SKM-1 treated with dmso at 0.1 percent for 144 hours (cell line): ENCODE results near the gene IMPACT.

ENCODE experiments used
- DNase-seq: peaks from one replicate; lab custom pipeline; 2025; ENCODE audit not compliant: unreplicated experiment; lab: John Stamatoyannopoulos, UW

Gene IMPACT, protein sequence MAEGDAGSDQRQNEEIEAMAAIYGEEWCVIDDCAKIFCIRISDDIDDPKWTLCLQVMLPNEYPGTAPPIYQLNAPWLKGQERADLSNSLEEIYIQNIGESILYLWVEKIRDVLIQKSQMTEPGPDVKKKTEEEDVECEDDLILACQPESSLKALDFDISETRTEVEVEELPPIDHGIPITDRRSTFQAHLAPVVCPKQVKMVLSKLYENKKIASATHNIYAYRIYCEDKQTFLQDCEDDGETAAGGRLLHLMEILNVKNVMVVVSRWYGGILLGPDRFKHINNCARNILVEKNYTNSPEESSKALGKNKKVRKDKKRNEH

DNA sequence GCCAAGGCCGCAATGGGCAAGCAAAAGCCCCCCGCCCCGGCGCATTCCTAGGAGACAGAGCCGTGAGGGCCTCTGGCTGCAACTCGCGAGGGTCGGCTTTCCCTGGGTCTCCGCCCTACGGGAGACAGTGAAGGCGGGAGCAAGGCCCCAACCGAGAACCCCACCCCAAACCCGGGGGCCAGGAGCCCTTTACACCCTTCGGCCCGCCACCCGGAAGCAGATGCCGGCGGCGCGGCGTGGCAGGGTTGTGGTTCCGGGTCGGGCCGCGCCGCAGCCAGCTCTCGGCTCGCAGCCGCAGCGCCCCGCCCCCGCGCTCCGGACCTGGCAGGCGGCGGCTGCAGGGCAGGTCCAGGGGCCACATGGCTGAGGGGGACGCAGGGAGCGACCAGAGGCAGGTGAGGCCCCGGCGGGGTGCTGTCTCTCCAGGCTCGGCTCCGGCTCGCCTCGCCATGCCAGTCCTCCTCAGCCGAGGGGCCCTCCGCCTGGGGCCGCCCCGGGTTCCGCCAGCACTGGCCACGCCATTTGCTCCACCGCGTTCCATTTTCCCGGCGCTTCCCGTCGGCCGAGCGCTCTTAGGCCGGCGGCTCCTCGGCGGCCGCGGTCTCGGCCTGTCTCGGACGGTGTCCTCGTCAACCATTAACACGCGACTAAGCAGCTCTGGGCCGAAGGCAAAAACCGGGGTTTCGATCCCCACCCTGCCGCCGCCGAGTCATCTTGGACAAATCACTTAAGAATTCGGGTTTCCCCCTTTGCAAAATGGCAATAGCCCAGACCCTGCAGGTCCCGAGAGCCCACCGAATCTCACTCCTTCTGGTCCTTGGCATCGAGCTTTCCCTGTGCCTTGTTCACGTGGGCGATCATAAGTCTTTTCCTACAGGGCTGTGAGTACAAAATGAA lies at the start of gene IMPACT:
TSS of gene IMPACT (plus strand) at position 273 of the 897 bp plus-strand sequence. CDS start at position 360, 87 bp downstream.
- DNase-seq = peak; percentile 77

DNA sequence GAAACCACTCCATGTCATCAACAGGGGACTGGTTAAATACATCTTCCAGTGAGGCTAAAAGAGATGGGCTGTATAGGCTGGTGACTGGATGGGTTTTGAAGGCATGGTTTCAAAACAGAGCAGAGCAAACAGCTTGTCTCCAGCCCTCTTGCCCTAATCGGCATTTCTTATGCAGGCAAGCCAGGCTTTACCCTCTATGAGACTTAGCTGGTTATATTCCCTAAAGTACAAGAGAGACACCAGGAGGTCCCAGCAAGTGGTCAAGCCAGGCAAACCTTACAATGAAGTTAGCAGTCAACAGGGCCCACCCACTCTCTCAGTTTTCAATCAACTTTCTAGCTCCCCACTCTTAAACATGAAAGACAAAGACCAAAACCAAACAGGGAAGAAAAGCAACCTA lies 47.9 kb upstream of the IMPACT start:
- DNase-seq = no peak

GRCh38 chr18:24380163-24380747 lies 46.2 kb upstream of the IMPACT start:
- no peak for DNase-seq

DNA sequence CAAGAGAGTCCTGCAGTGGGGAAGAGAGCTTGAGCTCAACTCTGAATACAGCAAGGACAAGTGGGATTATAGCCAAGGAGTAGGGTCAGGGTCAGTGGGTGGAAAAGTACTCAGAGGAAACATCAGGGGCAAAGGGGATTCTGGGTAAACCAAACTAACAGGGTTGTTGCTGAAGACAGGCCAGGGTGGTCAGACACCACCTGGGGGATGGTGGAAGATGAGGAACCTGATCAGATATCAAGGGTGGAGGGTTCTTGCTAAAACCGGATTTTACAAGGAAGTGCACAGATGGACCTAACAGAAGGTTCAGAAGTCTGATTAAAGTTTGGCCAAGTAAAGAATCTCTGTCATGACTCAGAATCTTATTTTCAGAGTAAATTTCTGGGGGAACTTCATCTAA lies 45.3 kb upstream of the IMPACT start:
- DNase-seq = no peak

GRCh38 chr18:24386681-24387080 lies 39.8 kb upstream of the IMPACT start:
- peak; percentile 41 for DNase-seq

DNA sequence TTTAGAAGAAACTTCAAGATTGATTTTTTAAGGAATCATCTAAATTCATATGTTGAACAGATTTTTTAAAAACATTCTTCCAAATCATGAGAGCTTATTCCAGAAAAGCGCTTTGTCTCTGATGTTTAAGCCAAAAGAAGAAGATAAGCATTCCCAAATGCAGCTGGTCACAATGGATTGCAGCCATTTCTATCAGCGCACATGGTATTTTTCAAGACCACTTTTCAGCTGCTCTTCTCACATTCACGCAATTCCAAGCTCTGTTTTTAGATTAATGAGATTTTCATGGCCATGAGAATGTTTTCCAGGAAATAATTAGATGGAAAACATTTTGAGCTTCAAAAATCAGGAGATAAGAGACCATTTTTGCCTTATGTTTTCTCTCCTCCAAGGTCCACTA lies 37.5 kb upstream of the IMPACT start:
- DNase-seq = no peak

GRCh38 chr18:24395049-24395795 lies 31.2 kb upstream of the IMPACT start:
- DNase-seq = no peak

DNA sequence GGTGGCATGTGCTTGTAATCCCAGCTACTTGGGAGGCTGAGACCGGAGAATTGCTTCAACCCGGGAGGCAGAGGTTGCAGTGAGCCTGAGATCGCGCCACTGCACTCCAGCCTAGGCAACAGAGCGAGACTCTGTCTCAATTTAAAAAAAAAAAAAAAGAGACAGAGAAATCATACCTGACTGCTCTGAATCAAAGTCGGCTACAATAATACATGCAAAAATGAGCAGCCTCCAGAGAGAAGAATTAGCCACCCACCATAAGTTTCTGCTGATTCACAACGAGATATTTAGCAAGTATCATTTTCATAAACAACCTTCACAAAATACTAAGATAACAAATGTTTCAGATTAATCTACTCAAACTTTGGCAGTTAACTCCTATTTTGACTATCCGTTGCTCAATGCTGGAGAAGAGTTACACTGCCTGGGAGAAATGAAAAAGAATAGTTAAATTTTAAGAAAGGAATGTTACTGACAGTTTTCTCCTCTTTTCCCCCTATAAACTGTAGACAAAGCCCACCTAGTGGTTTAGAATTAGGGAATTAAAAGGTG lies 30.3 kb upstream of the IMPACT start:
- no peak for DNase-seq

DNA sequence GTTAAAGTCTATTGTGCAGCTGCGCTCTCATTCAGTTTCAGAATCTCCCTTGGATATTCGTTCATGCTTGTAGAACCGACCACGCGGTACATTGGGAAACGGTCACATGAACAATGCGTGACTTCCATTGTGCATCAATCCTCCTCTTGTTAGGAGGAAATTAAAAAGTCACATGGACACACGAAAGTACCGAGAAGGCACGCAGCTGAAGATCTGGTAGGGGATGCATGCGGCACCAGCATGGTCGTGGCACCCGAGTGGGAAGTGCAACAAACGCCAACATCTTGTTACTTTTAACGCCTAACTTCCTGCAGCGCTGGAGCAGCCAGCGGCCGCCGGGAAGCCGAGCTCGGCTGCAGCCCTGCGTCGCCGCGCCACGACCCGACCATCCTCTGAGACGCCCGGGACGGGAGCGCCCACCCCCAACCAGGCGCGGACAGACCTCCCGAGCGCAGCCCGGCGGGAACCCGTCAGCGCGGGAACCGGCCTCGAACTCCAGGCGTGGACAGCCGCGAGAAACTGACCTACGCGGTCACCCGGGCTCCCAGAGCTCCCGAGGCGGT lies 29.3 kb upstream of the IMPACT start:
- DNase-seq = peak; percentile 54

- DNase-seq = peak; percentile 91
These were observed 28.6 kb upstream of the IMPACT start, which contains the start of gene OSBPL1A for GRCh38 chr18:24397694-24398368. Gene OSBPL1A, minus strand, starts transcription at chr18:24397824. Its CDS starts 20,291 bp downstream, at chr18:24377533.

- DNase-seq = no peak
These were observed 27.9 kb upstream of the IMPACT start for GRCh38 chr18:24398540-24398939.

- DNase-seq = no peak
These were observed 25.9 kb upstream of the IMPACT start for GRCh38 chr18:24400587-24400986.

DNA sequence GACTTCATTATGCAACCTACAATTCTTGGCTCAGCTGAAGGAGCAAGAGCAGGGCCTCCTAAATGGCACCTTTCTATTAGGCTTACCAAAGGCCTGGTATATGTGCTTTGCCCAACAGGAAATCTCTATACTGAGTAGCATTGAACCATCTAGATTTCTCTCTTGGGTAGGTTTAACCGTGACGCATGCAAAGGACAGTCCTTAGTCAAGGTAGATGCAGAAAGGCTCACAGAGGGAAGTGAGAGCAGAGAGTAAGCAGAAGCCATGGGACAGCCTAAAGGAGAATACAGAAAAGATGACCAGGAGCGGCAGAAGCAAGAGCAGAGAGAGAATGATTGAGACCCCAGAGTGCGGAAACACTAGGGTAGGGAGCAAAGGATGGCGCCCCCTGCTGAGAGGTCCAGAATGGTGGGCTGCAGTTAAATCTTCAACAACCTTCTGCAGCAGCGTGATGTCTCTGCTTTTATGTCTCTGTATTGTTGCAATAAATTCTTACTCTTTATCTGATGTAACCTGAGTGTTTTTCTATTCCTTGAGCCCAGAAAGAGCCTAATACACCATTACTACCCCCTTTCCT lies 24.2 kb upstream of the IMPACT start:
- DNase-seq = no peak

DNA sequence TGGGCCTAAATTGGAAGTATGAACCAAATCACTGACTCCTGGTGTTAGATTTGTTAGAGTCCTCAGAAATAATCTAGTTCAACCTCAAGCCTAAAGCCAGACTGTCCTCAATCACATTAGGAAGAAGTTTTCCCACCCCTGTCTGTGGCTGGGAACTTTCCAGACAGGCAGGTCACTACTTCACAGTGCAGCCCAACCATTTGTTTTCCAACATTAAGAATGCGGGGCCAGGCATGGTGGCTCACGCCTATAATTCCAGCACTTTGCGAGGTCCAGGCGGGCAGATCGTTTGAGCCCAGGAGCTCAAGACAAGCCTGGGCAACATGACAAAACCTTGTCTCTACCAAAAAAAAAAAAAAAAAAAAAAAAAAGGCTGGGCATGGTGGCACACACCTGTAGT lies 23.4 kb upstream of the IMPACT start:
- DNase-seq = no peak

GRCh38 chr18:24404591-24404990 lies 21.9 kb upstream of the IMPACT start:
- no peak for DNase-seq

DNA sequence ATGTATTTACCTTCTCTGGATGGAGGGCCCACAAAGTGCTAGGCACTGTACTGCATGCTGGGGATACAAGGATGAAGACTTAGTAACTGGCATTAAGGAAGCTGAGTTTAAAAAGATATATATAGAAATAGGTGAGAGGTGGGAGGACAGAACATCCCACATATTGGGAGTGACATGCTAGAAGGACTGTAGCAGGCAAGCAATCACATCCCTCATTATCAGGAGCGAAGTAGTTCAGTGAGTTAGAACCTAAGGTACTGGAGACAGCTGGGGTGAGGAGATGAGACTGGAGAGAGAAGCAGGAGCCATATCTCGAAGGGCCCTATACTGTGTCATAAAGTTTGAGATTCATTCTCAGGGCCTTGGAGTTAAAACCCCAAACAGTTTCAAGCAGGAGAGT lies 18.0 kb upstream of the IMPACT start:
- no peak for DNase-seq

GRCh38 chr18:24413148-24413547 lies 13.3 kb upstream of the IMPACT start:
- DNase-seq = no peak

- no peak for DNase-seq
These were observed 12.0 kb upstream of the IMPACT start for GRCh38 chr18:24414349-24415003.

GRCh38 chr18:24417480-24417879 lies 9.0 kb upstream of the IMPACT start:
- no peak for DNase-seq
